NCI-H2029 (cell line): ENCODE measurements around the gene BBLN.
"Not testable (repeated sequence)": the region's sequence is repeated elsewhere in the genome, so short reads cannot be mapped to it uniquely, and the experiment has no call there.

Experiments used
- DNase-seq: peaks from one replicate; lab custom pipeline; 2025; lab: John Stamatoyannopoulos, UW

Gene BBLN

GRCh38 chr9:128163523-128164306, 3.6 kb downstream of the BBLN start:
- no peak for DNase-seq

DNA sequence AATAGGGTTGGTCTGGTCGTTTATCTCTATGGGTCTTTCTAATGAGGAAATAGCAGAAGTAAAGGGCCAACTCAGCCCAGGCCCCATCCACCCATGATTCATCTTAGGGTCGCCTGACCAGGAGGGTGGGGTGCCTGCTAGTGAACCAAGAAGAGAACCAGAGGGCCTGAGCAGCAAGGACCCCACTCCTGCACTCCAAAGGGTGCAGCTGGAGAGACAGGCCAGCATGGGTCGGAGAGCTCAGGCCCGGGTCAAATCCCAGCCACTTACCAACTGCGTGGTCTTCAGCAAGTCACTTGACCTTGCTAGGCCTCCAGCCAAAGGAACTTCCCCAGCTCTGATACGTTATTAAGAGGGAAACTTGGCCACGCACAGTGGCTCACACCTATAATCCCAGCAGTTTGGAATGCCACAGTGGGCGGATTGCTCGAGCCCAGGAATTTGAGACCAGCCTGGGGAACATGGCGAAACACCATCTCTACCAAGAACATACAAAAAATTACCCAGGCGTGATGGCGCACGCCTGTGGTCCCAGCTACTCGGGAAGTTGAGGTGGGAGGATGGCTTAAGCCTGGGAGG, 4.3 kb downstream of the BBLN start:
- DNase-seq = no peak

- no peak for DNase-seq
These were observed 6.1 kb downstream of the BBLN start for GRCh38 chr9:128166169-128166568.

- no peak for DNase-seq
These were observed 7.1 kb downstream of the BBLN start for GRCh38 chr9:128167209-128167608.

GRCh38 chr9:128168731-128169308, 8.8 kb downstream of the BBLN start:
- DNase-seq = no peak

GRCh38 chr9:128169492-128169891, 9.4 kb downstream of the BBLN start:
- no peak for DNase-seq

DNA sequence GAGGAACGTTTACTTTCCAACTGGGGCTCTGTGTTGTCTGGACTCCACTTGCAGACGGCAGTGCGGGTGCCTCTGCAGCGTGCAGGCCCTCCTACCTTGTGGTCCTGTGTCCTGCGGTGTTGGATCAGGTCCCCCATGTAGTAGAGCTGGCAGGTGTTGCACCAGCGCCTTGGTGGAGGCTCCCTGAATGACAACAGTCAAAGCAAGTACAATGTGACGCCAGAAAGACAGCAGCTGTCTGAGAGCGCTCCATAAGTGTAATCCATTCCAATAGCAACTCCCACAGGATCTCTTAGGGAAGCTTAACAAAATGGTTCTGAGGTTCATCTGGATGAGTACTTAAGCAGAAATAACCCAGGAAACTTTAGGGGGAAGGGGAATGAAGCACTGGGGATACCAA, 9.9 kb downstream of the BBLN start:
- no peak for DNase-seq

- DNase-seq = no peak
These were observed 14.0 kb downstream of the BBLN start for GRCh38 chr9:128174062-128174461.

- DNase-seq = no peak
These were observed 15.1 kb downstream of the BBLN start for GRCh38 chr9:128175102-128175563.

DNA sequence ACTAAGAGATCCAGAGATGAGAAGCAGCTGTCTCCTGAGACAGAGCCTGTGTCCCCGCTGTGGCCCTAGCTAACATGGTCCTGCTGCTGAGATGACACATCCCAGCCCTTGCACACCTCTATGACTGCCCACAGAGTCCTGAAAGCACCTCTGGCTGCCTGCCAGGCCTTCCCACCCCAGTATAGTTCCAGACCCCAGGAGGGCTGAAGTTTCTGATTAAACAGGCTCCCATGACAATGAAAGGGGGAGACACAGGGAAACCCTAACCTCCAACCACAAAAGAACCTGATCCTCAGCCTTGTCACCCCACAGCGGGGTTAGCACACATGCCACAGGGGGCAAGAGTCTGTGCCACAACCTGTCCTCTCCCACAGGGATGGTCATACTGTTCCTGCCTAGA, 15.7 kb downstream of the BBLN start:
- no peak for DNase-seq

- DNase-seq = no peak
These were observed 18.9 kb downstream of the BBLN start for GRCh38 chr9:128178806-128179431.

DNA sequence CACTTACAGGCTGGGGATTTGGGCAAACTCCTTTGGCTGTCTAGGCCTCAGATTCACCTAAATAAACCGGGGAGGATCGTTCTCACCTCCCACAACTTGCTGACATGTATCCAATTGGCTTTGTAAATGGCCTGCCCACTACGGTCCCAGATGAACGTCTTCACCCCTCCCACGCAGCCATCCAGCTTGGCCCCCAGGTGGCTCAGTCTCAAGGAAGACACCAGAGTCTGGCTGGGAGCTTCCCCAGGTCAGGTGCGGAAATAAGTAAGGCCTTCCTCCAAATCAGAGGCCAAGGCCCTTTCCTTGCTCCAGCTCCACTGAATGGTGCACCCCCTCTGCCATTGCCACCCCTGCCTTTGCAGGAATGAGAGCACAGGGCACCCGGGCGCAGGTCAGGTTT, 19.9 kb downstream of the BBLN start:
- DNase-seq = no peak

DNA sequence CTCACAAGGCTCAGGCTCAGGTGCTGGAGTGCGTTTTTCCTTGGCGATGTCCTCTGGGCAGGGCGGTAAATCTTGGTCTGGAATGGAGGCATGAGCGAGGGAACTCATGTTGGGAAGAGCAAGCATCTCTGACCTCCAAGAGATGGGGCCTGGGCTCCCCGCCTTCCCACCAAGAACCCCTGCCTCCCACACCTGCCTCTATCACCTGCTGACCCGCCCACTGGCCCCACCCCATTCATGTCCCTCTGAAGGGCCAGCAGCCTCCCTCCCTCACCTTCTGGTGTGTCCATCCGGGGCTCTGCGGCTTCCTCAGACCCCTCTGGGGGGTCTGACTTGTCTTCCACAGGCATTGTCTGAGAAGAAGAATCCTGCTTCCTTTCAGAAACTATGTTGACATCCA, 20.4 kb downstream of the BBLN start:
- no peak for DNase-seq

GRCh38 chr9:128181480-128181879, 21.4 kb downstream of the BBLN start:
- DNase-seq = not testable (repeated sequence)

DNA sequence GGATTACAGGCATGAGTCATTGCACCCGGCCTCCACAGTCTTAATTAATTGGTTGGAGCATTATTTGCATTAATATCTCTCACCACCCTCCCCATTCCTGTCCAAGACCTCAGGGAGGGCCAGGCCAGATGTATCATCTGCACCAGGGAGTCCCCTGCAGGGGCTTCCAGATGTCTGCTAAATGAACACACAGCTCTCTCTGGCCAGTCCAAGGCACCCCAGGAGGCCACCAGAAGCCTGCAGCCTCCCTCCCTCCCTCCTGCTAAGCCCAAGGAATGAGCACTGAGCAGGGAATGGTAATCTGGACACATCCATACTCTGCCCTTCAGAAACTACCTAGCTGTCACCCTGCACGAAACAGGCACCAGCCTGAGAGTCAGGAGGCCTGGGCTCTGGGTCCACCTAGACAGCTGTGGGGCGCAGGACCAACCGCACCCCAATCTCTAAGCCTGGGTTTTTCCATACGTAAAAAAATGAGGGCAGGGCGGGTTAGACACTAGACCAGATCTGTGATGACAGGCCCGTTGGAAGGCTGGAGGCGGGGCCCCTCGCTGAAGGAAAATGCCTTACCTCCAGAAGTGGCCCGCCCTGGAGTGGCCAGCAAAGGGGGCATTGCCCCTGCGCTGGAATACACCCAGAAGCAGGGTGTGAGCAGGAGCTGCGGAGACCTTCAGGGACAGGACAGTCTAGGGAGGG, 23.0 kb downstream of the BBLN start:
- DNase-seq = no peak

- no peak for DNase-seq
These were observed 26.2 kb downstream of the BBLN start for GRCh38 chr9:128185979-128186965.

DNA sequence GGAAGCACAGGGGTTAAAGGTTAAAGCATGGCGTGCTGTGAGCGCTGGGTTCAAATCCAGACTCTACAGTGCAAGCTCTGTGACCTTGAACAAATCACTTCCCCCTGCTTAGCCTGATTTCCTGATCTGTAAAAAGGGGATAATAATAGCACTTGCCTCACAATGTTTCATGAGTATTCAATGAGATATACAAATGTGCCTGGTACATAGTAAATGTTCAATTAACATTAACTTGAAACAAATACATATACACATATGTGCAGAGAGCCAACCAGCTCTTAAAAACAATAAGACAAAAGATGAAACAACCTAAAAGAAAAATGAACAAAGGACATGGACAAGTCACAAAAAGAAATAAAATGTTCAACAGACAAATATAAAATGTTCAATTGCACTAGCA, 27.3 kb downstream of the BBLN start:
- no peak for DNase-seq

DNA sequence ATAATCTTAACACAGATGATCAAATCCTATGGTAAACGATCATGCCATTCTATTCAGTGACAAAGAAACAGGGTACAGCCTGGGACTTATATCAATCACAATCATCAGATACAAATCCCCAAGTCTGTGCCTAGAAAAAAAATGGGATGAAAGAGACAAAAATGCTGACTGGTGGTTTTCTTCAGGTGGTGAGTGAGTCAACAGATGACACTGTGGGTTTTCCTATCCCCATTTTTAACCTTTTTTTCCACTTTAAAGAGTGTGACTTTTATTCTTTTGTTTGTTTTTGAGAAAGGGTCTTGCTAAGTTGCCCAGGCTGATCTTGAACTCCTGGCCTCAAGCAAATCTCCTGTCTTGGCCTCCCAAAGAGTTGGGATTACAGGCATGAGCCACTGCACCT, 28.1 kb downstream of the BBLN start:
- no peak for DNase-seq

DNA sequence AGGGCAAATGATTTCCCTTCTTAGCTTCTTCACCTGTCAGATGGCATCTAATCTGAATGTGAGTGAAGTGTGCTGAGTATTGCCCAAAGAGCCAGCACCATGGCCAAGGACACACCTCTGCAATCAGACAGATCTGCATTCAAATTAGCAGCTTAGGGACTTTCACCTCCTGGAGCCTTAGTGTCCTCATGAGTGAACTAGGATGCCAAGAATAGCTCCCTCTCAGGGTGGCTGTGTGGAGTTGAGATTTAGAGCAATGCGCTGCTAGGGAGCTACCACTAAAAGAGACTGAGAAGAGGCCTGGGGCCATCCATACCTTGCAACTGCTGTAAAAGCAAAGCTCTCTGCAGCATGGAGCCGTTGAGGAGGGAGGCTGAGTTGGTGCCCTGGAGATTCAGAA, 29.9 kb downstream of the BBLN start:
- no peak for DNase-seq

GRCh38 chr9:128190516-128191405, 30.7 kb downstream of the BBLN start:
- no peak for DNase-seq
